Skin epidermis (tissue), 12 donors: Measurements from ENCODE around the gene PRX.

Experiments used
- H3K27ac ChIP-seq, 21 experiments: fragments of 200-600 bp; sonication (generic) in 11 of 21; one replicate each; pipeline ENCODE4 v1.5.0; 2020; ENCODE audit warnings: mild to moderate bottlenecking in 3 of 21, inconsistent platforms in 2 of 21, moderate library complexity in 2 of 21
- H3K4me3 ChIP-seq, 7 experiments: fragments of 200-600 bp; sonication (generic) in 2 of 7; one replicate each; pipeline ENCODE4 v1.5.0; 2020; ENCODE audit warnings: inconsistent platforms in 2 of 7, mild to moderate bottlenecking in 2 of 7, moderate library complexity in 1 of 7

PRX gene

GRCh38 chr19:40348125-40348913, 64.9 kb downstream of the PRX start, which contains the start of the genes C19orf47 and PLD3:
TSS of gene C19orf47 (minus strand) at chr19:40348397. CDS start at chr19:40341857, 6,540 bp downstream.
TSS of gene PLD3 (plus strand) at chr19:40348695. CDS start at chr19:40366484, 17,789 bp downstream.
- Histone ChIP-seq H3K27ac (peak within 1 kb of the TSS; percentile 29 to 89 (median 78)), H3K4me3 (peak within 1 kb of the TSS; percentile 52 to 84 (median 68))

- Histone ChIP-seq H3K27ac (no peak overlapping the region), H3K4me3 (no peak overlapping the region)
Measured at GRCh38 chr19:40344422-40344821, 68.8 kb downstream of the PRX start.
